Neural cell (in vitro differentiated cells): Measurements from ENCODE around the gene ARHGAP18. TPM values are rescaled to one million over a fixed set of nuclear protein-coding genes. Genes with fewer than 3 reads are reported as not detected.

Source experiments
- H2AFZ ChIP-seq: fragments of 200-600, 300-800 bp; sonication (generic), shearing (Covaris generic); 2 replicates; pipeline ENCODE4 v1.6.0; 2014; ENCODE audit warnings: low read depth, mild to moderate bottlenecking, antibody characterized with exemption, low read length, moderate library complexity
- H3F3A ChIP-seq: fragments of 200-600 bp; shearing (Covaris generic); 2 replicates; pipeline ENCODE4 v1.6.1; 2016; ENCODE audit warnings: mild to moderate bottlenecking, moderate library complexity, mixed read lengths, antibody characterized with exemption, low read length; ENCODE audit not compliant: insufficient read depth, poor library complexity, severe bottlenecking
- H3K27ac ChIP-seq: fragments of 200-600, 300-800 bp; sonication (generic), shearing (Covaris generic); 2 replicates; pipeline ENCODE4 v1.5.1; 2014; ENCODE audit warnings: mild to moderate bottlenecking, low read length, moderate library complexity
- H3K27me3 ChIP-seq: fragments of 300-800, 200-600 bp; sonication (generic), shearing (Covaris generic); 2 replicates; pipeline ENCODE4 v1.6.0; 2014; ENCODE audit warnings: mild to moderate bottlenecking, low read depth, low read length, moderate library complexity; ENCODE audit not compliant: insufficient read depth
- H3K36me3 ChIP-seq: fragments of 300-800, 200-600 bp; sonication (generic), shearing (Covaris generic); 2 replicates; pipeline ENCODE4 v1.5.1; 2014; ENCODE audit warnings: mild to moderate bottlenecking, antibody characterized with exemption, low read length, moderate library complexity; ENCODE audit not compliant: insufficient read depth
- H3K4me2 ChIP-seq: fragments of 300-800, 200-600 bp; sonication (generic), shearing (Covaris generic); 2 replicates; pipeline ENCODE4 v1.6.0; 2014; ENCODE audit warnings: mild to moderate bottlenecking, low read length
- H3K4me3 ChIP-seq: fragments of 300-800, 200-600 bp; sonication (generic), shearing (Covaris generic); 2 replicates; pipeline ENCODE4 v1.5.1; 2014; ENCODE audit warnings: mild to moderate bottlenecking, low read length, moderate library complexity
- H3K79me2 ChIP-seq: fragments of 200-600 bp; shearing (Covaris generic); replicated peaks from 2 replicates; pipeline ENCODE4 v1.6.0; 2014; ENCODE audit warnings: mild to moderate bottlenecking, low read length, moderate library complexity; ENCODE audit not compliant: insufficient read depth
- H3K9ac ChIP-seq: fragments of 300-800, 200-600 bp; sonication (generic), shearing (Covaris generic); 2 replicates; pipeline ENCODE4 v1.6.1; 2016; ENCODE audit warnings: mild to moderate bottlenecking, low read length, mixed read lengths
- H3K9me2 ChIP-seq: fragments of 200-600 bp; shearing (Covaris generic); 2 replicates; pipeline ENCODE4 v1.6.1; 2016; ENCODE audit warnings: mild to moderate bottlenecking, low read length, mixed read lengths; ENCODE audit not compliant: insufficient read depth
- H3K9me3 ChIP-seq: fragments of 200-600, 300-800 bp; sonication (generic), shearing (Covaris generic); 2 replicates; pipeline ENCODE4 v1.6.1; 2016; ENCODE audit warnings: mild to moderate bottlenecking, mixed run types, low read length, moderate library complexity, mixed read lengths
- H4K20me1 ChIP-seq: fragments of 200-600 bp; shearing (Covaris generic); 2 replicates; pipeline ENCODE4 v1.6.1; 2016; ENCODE audit warnings: mild to moderate bottlenecking, mixed run types; ENCODE audit not compliant: insufficient read depth
- EP300 ChIP-seq: fragments of 450-650 bp; conservative IDR thresholded peaks from 2 replicates; pipeline ENCODE4 v1.6.1; 2014; ENCODE audit warnings: antibody characterized with exemption, mild to moderate bottlenecking, moderate library complexity; ENCODE audit not compliant: poor library complexity, severe bottlenecking
- EZH2 ChIP-seq: fragments of 200-600, 300-800 bp; shearing (Covaris generic), sonication (generic); IDR thresholded peaks from 2 replicates; pipeline ENCODE4 v1.6.1; 2014; ENCODE audit warnings: antibody characterized with exemption, low read length, borderline replicate concordance, mild to moderate bottlenecking; ENCODE audit not compliant: insufficient read depth, poor library complexity, severe bottlenecking
- MXI1 ChIP-seq: fragments of 450-650 bp; conservative IDR thresholded peaks from 2 replicates; pipeline ENCODE4 v1.6.1; 2014; ENCODE audit warnings: antibody characterized with exemption, mild to moderate bottlenecking; ENCODE audit not compliant: poor library complexity, severe bottlenecking
- POLR2AphosphoS5 ChIP-seq: IDR thresholded peaks from 2 replicates; pipeline ENCODE4 v1.6.1; 2012
- RAD21 ChIP-seq: fragments of 450-650 bp; conservative IDR thresholded peaks from 2 replicates; pipeline ENCODE4 v1.6.1; 2014; ENCODE audit warnings: antibody characterized with exemption, mild to moderate bottlenecking, moderate library complexity
- SMC3 ChIP-seq: fragments of 450-650 bp; conservative IDR thresholded peaks from 2 replicates; pipeline ENCODE4 v1.6.1; 2014; ENCODE audit warnings: antibody characterized with exemption, mild to moderate bottlenecking, moderate library complexity; ENCODE audit not compliant: poor library complexity
- TAF1 ChIP-seq: IDR thresholded peaks from 2 replicates; pipeline ENCODE4 v1.6.1; 2012; ENCODE audit warnings: low read depth
- polyA plus RNA-seq: library from polyadenylated mRNA; depleted of rRNA; stranded (reverse); fragments of >200 nt; gene quantifications from 2 replicates; pipeline ENCODE4 v1.2.3, GENCODE V29; 2014
- TF ChIP-seq, protein P1 (sequence below): IDR thresholded peaks from 2 replicates; pipeline ENCODE4 v1.6.1; 2012; ENCODE audit warnings: borderline replicate concordance

ARHGAP18 gene
- polyA plus RNA-seq, 1 donor from 2014 or later, result 4.7 TPM

- Histone ChIP-seq H4K20me1 (no peaks in the 10 kb centered on the region), H2AFZ (no peak overlapping the region), H3K36me3 (no peaks in the 10 kb centered on the region), H3K4me2 (no peak overlapping the region), H3K9me3 (no peaks in the 10 kb centered on the region), H3F3A (no peaks in the 10 kb centered on the region), H3K79me2 (no peaks in the 10 kb centered on the region), H3K27me3 (no peaks in the 10 kb centered on the region), H3K27ac (no peak overlapping the region), H3K9ac (no peak overlapping the region), H3K9me2 (no peaks in the 10 kb centered on the region), H3K4me3 (no peak overlapping the region)
- TF ChIP-seq POLR2AphosphoS5 (no peak), TAF1 (no peak), RAD21 (no peak), SMC3 (no peak)
- TF ChIP-seq, protein P1, sequence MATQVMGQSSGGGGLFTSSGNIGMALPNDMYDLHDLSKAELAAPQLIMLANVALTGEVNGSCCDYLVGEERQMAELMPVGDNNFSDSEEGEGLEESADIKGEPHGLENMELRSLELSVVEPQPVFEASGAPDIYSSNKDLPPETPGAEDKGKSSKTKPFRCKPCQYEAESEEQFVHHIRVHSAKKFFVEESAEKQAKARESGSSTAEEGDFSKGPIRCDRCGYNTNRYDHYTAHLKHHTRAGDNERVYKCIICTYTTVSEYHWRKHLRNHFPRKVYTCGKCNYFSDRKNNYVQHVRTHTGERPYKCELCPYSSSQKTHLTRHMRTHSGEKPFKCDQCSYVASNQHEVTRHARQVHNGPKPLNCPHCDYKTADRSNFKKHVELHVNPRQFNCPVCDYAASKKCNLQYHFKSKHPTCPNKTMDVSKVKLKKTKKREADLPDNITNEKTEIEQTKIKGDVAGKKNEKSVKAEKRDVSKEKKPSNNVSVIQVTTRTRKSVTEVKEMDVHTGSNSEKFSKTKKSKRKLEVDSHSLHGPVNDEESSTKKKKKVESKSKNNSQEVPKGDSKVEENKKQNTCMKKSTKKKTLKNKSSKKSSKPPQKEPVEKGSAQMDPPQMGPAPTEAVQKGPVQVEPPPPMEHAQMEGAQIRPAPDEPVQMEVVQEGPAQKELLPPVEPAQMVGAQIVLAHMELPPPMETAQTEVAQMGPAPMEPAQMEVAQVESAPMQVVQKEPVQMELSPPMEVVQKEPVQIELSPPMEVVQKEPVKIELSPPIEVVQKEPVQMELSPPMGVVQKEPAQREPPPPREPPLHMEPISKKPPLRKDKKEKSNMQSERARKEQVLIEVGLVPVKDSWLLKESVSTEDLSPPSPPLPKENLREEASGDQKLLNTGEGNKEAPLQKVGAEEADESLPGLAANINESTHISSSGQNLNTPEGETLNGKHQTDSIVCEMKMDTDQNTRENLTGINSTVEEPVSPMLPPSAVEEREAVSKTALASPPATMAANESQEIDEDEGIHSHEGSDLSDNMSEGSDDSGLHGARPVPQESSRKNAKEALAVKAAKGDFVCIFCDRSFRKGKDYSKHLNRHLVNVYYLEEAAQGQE, result no peak
These were observed 170.9 kb downstream of the ARHGAP18 start for GRCh38 chr6:129539032-129539431.

DNA sequence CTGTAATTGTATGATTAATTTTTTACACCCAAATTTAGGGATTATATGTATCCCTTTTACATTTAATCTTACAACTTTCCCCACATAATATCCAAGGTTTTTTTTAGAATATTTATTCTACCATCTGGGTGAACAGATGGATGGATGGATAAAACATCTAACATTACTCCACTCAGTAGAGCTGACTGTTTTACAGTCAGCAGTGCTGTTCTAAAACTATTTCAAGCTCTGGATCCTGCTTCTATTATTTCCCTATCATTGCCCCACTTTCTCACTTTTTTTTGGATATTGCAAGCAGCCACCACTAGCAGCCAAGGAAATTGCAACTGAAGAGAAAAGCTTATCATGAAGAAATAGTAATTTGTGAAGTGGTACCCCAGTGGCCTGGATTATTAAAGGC is 173.7 kb downstream of the ARHGAP18 start:
- no peak overlapping the region for H3K4me3 ChIP-seq
- H3K36me3 ChIP-seq, result no peaks in the 10 kb centered on the region
- no peaks in the 10 kb centered on the region for H4K20me1 ChIP-seq
- no peaks in the 10 kb centered on the region for H3K9me2 ChIP-seq
- H3K79me2 ChIP-seq, result no peaks in the 10 kb centered on the region
- no peak overlapping the region for H3K27ac ChIP-seq
- H3K27me3 ChIP-seq, result no peaks in the 10 kb centered on the region
- H3K9me3 ChIP-seq, result no peaks in the 10 kb centered on the region
- H2AFZ ChIP-seq, result no peak overlapping the region
- no peak overlapping the region for H3K9ac ChIP-seq
- no peaks in the 10 kb centered on the region for H3F3A ChIP-seq
- TF ChIP-seq TAF1, result no peak
- TF ChIP-seq EP300, result no peak
- no peak for TF ChIP-seq EZH2
- TF ChIP-seq, protein P1, result no peak
- no peak for TF ChIP-seq SMC3
- H3K4me2 ChIP-seq, result no peak overlapping the region

- H3K9ac ChIP-seq, result no peak overlapping the region
These were observed 175.1 kb downstream of the ARHGAP18 start for GRCh38 chr6:129534926-129535325.

More at GRCh38 chr6:129534926-129535325, 175.1 kb downstream of the ARHGAP18 start:
- Histone ChIP-seq H4K20me1 (no peaks in the 10 kb centered on the region), H3K4me2 (no peak overlapping the region), H3F3A (no peaks in the 10 kb centered on the region), H3K9me3 (no peaks in the 10 kb centered on the region), H3K79me2 (no peaks in the 10 kb centered on the region), H3K27ac (no peak overlapping the region), H3K36me3 (no peaks in the 10 kb centered on the region), H3K9me2 (no peaks in the 10 kb centered on the region), H2AFZ (no peak overlapping the region), H3K27me3 (no peaks in the 10 kb centered on the region), H3K4me3 (no peak overlapping the region)
- TF ChIP-seq EP300 (no peak), TAF1 (no peak), MXI1 (no peak), POLR2AphosphoS5 (no peak), SMC3 (no peak)
- TF ChIP-seq, protein P1, result no peak
